ENCODE measurements around the gene ATXN7.

ATXN7 gene

DNA sequence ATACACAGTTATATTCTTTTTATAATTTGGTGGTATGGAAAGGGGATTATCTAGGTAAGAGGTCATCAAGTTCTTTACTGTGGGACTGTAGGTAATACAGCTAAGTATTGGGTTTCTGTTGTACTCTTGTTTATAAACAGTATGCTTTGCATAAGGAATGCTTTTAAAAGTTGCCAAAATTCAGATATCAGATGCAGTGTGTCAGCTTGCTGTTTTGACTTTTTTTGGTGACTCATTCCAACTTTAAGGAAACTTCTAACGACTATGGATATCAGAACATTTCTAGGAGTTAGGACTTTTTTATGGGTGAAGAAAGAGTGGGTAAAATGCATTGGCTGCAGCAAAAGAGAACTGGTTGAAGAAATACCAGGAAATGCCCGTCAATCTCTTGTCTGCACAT lies 45.8 kb downstream of the ATXN7 start:
- H3K9ac ChIP-seq (ENCODE audit: low read depth, low read length): no peak overlapping the region
- H3K4me1 ChIP-seq (ENCODE audit: insufficient read depth, low read length): peaks cover 11% of the 10 kb centered on the region; the same call in 1 of the 2 replicates
- no peaks in the 10 kb centered on the region for H3K36me3 ChIP-seq (ENCODE audit: insufficient read depth, low read depth, low read length)
- H3K27ac ChIP-seq (ENCODE audit: low read length): no peak overlapping the region
- no peaks in the 10 kb centered on the region for H3K9me3 ChIP-seq (ENCODE audit: insufficient read depth, low read depth, low read length)
- no peak overlapping the region for H3K4me3 ChIP-seq (ENCODE audit: low read length)
- H3K27me3 ChIP-seq (ENCODE audit: insufficient read depth, low read length): peaks cover 21% of the 10 kb centered on the region; the same call in 1 of the 2 replicates

DNA sequence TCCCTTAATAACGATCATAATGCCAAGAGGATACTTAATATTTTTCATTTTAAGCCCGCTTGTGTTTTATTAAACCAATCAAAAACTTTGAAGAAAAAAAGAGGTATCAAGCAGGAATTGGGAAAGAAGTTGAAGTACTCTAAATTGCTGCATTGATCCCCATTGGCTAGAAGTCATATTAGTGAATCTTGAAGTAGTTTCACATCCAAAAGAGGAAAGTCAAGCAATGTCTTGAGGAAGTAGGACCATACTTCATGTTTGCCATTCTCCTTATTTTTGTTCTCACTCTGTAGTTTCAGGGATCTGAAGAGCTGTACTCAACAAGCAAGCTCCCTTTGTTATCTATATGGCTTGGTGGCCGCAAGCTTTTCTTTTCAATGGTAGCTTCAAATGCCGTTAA lies 46.3 kb downstream of the ATXN7 start:
- Histone ChIP-seq H3K9me3 (ENCODE audit: insufficient read depth, low read depth, low read length) (no peaks in the 10 kb centered on the region), H3K4me1 (ENCODE audit: insufficient read depth, low read length) (peaks cover 11% of the 10 kb centered on the region; the same call in 1 of the 2 replicates), H3K36me3 (ENCODE audit: insufficient read depth, low read depth, low read length) (no peaks in the 10 kb centered on the region), H3K4me3 (ENCODE audit: low read length) (no peak overlapping the region), H3K27me3 (ENCODE audit: insufficient read depth, low read length) (peaks cover 22% of the 10 kb centered on the region; the same call in 1 of the 2 replicates), H3K9ac (ENCODE audit: low read depth, low read length) (no peak overlapping the region), H3K27ac (ENCODE audit: low read length) (no peak overlapping the region)

DNA sequence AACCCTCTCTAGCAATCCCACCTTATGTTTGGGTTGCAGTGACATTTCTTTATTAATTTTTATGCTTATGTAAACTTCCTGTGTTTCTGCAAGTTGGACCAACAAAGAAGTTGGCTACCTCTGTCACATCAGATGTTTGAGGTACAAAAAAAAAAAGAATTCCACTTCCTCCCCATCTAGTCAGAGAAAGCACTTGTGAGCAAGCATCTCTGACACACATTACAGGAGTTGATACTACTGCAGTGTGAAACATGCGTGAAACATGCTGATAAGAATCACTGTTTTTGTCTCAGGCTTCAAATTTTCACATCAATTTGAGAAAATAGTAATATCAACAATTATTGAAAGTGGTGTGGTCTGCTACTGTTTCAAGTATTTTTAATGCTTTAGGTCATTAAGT lies 47.2 kb downstream of the ATXN7 start:
- peak overlapping the region; percentile 64; the same call in 1 of the 2 replicates for H3K4me3 ChIP-seq (ENCODE audit: low read length)
- peaks cover 11% of the 10 kb centered on the region; the same call in 1 of the 2 replicates for H3K4me1 ChIP-seq (ENCODE audit: insufficient read depth, low read length)
- H3K27ac ChIP-seq (ENCODE audit: low read length): no peak overlapping the region
- H3K9ac ChIP-seq (ENCODE audit: low read depth, low read length): peak overlapping the region; percentile 75; the same call in 1 of the 2 replicates
- peaks cover 5% of the 10 kb centered on the region; the same call in 1 of the 2 replicates for H3K36me3 ChIP-seq (ENCODE audit: insufficient read depth, low read depth, low read length)
- peaks cover 22% of the 10 kb centered on the region; the same call in 1 of the 2 replicates for H3K27me3 ChIP-seq (ENCODE audit: insufficient read depth, low read length)
- no peaks in the 10 kb centered on the region for H3K9me3 ChIP-seq (ENCODE audit: insufficient read depth, low read depth, low read length)

DNA sequence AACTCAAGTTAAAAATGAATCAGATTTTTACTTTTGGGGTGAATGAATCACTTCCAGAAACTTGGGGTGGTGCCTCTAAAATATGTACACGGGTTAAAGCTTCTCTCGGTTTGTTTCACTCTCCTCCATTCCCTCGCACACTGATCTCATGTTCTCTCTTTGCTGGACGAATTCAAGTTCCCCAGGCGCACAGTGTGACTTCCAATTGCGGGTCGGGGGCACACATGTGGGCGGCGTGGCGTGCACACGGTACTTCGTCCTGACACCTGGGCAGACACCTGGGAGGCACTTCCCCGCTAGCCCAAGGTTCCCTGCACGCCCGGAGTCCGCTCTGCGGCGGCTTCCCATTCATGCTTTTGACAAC lies 47.8 kb downstream of the ATXN7 start:
- H3K9ac ChIP-seq (ENCODE audit: low read depth, low read length): peak overlapping the region; percentile 75; the same call in 1 of the 2 replicates

DNA sequence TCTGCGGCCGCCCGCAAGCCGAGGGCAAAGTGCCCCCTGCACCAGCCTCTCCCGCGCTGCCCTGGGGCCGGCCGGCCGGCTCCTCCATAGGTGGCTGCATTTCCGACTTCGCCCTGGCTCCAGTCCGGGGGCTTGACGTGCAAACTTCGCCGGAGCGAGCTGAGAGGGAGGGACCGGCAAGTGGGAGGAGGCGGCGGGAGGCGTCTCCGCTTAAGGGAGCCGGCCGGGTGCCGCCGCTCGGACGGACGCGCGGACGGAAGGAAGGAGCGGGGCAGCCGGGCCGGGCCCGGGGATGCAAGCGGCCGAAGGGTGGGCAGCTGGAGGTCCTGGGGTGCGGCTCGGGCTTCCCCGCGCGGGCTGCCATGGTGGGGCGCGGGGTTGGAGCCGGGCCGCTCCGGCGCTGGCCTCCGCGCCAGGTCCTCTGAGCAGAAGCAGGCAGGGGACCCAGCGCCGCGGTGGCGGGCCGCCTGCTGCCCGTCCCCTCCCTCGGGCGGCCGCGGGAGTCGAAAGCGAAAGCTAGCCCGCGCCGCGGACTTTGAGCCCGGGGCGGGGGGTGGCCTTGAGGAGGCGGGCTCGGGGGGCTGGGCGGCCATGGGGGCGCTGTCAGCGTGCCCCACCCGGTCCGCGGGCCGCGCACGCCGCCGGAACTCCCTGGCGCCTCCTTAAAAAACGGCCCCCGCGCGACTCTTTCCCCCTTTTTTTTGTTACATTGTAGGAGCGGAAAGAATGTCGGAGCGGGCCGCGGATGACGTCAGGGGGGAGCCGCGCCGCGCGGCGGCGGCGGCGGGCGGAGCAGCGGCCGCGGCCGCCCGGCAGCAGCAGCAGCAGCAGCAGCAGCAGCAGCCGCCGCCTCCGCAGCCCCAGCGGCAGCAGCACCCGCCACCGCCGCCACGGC lies 48.5 kb downstream of the ATXN7 start, which contains the start of gene SCAANT1:
TSS of gene SCAANT1 (minus strand) at position 511 of the 895 bp plus-strand sequence.
- Histone ChIP-seq H3K4me3 (ENCODE audit: low read length) (peak within 1 kb of the TSS; percentile 77), H3K9me3 (ENCODE audit: insufficient read depth, low read depth, low read length) (no peaks in the 10 kb centered on the region), H3K9ac (ENCODE audit: low read depth, low read length) (peak within 1 kb of the TSS; percentile 75; the same call in 1 of the 2 replicates), H3K27ac (ENCODE audit: low read length) (no peak within 1 kb of the TSS), H3K27me3 (ENCODE audit: insufficient read depth, low read length) (peaks cover 22% of the 10 kb centered on the region; the same call in 1 of the 2 replicates), H3K36me3 (ENCODE audit: insufficient read depth, low read depth, low read length) (peaks cover 18% of the 10 kb centered on the region), H3K4me1 (ENCODE audit: insufficient read depth, low read length) (peaks cover 11% of the 10 kb centered on the region; the same call in 1 of the 2 replicates)

More for the DNA sequence above, 47.8 kb downstream of the ATXN7 start:
- Histone ChIP-seq H3K9me3 (ENCODE audit: insufficient read depth, low read depth, low read length) (no peaks in the 10 kb centered on the region), H3K36me3 (ENCODE audit: insufficient read depth, low read depth, low read length) (peaks cover 11% of the 10 kb centered on the region; the same call in 1 of the 2 replicates), H3K27ac (ENCODE audit: low read length) (no peak overlapping the region), H3K4me3 (ENCODE audit: low read length) (peak overlapping the region; percentile 64), H3K4me1 (ENCODE audit: insufficient read depth, low read length) (peaks cover 11% of the 10 kb centered on the region; the same call in 1 of the 2 replicates), H3K27me3 (ENCODE audit: insufficient read depth, low read length) (peaks cover 22% of the 10 kb centered on the region; the same call in 1 of the 2 replicates)

DNA sequence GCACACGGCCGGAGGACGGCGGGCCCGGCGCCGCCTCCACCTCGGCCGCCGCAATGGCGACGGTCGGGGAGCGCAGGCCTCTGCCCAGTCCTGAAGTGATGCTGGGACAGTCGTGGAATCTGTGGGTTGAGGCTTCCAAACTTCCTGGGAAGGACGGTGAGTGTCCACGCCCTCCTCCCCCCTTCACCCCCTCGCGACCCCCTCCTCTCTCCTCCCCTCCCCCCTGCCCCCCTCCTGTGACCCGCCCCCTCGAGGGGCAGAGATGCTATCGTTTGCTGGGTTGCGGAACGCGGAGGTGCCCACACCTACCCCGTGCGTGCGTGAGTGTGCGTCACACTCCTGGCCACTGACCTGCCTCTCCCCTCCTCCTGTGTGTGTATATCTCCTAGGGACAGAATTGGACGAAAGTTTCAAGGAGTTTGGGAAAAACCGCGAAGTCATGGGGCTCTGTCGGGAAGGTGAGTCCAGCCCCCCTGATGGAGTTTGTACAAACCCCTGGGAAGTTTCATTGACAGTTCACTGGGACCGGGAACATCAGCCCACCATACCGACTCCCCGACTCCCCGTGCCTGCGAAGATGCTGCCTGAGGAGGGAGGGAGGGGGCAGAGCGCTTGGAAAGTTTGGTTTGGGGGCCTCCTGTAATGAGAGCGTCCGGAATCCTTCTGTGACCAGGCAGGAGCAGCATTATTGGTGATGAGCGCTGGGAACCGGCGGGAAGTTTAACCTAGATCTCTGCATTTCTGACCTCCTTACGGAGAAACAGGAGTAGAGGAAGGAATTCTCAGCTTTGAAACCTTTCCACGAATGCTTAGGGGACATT lies 49.3 kb downstream of the ATXN7 start:
- peaks cover 11% of the 10 kb centered on the region; the same call in 1 of the 2 replicates for H3K4me1 ChIP-seq (ENCODE audit: insufficient read depth, low read length)
- peaks cover 22% of the 10 kb centered on the region; the same call in 1 of the 2 replicates for H3K27me3 ChIP-seq (ENCODE audit: insufficient read depth, low read length)
- no peaks in the 10 kb centered on the region for H3K9me3 ChIP-seq (ENCODE audit: insufficient read depth, low read depth, low read length)
- H3K27ac ChIP-seq (ENCODE audit: low read length): no peak overlapping the region
- H3K9ac ChIP-seq (ENCODE audit: low read depth, low read length): peak overlapping the region; percentile 64; the same call in 1 of the 2 replicates
- H3K36me3 ChIP-seq (ENCODE audit: insufficient read depth, low read depth, low read length): peaks cover 25% of the 10 kb centered on the region
- H3K4me3 ChIP-seq (ENCODE audit: low read length): peak overlapping the region; percentile 77

DNA sequence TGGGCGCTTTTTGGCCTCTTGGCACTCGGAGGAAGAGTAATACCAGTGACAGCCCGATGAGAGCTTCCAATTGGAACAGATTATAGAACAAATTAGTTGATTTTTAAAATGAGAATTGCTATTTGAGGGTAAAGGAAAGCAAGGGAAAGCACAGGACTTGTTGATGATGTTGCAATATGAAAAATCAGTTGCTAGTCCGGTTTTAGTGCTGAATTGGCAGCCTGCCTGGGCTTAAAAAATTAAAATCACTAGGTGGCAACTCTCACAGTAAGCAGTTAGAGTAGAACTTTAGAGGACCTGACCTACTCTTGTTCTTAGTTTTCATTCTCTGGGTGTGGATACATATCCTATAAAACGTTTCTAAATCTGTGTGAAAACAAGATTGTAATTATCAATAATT lies 50.6 kb downstream of the ATXN7 start:
- no peak overlapping the region for H3K27ac ChIP-seq (ENCODE audit: low read length)
- peaks cover 11% of the 10 kb centered on the region; the same call in 1 of the 2 replicates for H3K4me1 ChIP-seq (ENCODE audit: insufficient read depth, low read length)
- peaks cover 22% of the 10 kb centered on the region; the same call in 1 of the 2 replicates for H3K27me3 ChIP-seq (ENCODE audit: insufficient read depth, low read length)
- no peaks in the 10 kb centered on the region for H3K9me3 ChIP-seq (ENCODE audit: insufficient read depth, low read depth, low read length)
- peaks cover 32% of the 10 kb centered on the region for H3K36me3 ChIP-seq (ENCODE audit: insufficient read depth, low read depth, low read length)
- no peak overlapping the region for H3K4me3 ChIP-seq (ENCODE audit: low read length)
- no peak overlapping the region for H3K9ac ChIP-seq (ENCODE audit: low read depth, low read length)

DNA sequence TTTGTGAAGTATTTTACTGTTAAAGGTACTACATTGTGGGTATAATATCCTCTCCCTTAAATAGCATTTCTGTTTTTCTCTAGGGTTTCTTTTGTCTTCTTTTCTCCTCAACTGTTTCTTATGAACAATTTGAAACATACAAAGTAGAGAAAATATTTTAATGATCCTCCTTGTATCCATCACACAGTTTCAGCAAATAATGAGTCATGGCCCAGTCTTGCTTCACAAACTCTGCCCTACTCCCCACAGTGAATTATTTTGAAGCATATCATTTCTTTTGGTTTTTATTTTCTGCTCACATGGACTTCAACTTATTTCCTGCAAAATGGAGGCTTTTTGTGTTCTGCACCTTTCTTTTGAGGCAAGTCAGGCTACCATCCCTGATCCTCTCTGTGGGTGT lies 54.7 kb downstream of the ATXN7 start:
- H3K4me1 ChIP-seq (ENCODE audit: insufficient read depth, low read length): peaks cover 4% of the 10 kb centered on the region; the same call in 1 of the 2 replicates

DNA sequence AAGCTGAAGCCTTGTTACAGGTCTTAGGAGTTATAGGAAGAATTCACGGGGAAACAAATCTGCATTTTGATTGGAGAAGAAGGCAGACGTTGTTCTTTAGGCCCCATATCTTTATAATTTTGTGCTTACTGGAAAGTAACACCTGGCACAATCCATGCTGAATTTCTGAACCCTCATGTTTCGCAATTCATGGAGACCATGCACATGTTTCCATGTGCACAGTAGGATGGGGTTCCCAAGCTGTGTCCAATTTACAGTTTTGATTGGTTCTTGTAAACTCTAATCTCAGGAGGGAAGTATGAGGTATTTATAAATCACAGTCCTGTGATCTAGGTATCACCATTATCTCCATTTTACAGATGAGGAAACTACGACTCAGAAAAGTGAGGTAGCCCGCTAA lies 56.3 kb downstream of the ATXN7 start:
- no peaks in the 10 kb centered on the region for H3K27me3 ChIP-seq (ENCODE audit: insufficient read depth, low read length)
- no peak overlapping the region for H3K27ac ChIP-seq (ENCODE audit: low read length)
- H3K9me3 ChIP-seq (ENCODE audit: insufficient read depth, low read depth, low read length): peaks cover 7% of the 10 kb centered on the region
- peaks cover 48% of the 10 kb centered on the region for H3K36me3 ChIP-seq (ENCODE audit: insufficient read depth, low read depth, low read length)
- H3K9ac ChIP-seq (ENCODE audit: low read depth, low read length): no peak overlapping the region
- no peaks in the 10 kb centered on the region for H3K4me1 ChIP-seq (ENCODE audit: insufficient read depth, low read length)
- no peak overlapping the region for H3K4me3 ChIP-seq (ENCODE audit: low read length)

More for the DNA sequence above, 54.7 kb downstream of the ATXN7 start:
- Histone ChIP-seq H3K9me3 (ENCODE audit: insufficient read depth, low read depth, low read length) (no peaks in the 10 kb centered on the region), H3K27me3 (ENCODE audit: insufficient read depth, low read length) (peaks cover 12% of the 10 kb centered on the region; the same call in 1 of the 2 replicates), H3K9ac (ENCODE audit: low read depth, low read length) (no peak overlapping the region), H3K4me3 (ENCODE audit: low read length) (no peak overlapping the region), H3K36me3 (ENCODE audit: insufficient read depth, low read depth, low read length) (peaks cover 43% of the 10 kb centered on the region), H3K27ac (ENCODE audit: low read length) (no peak overlapping the region)

DNA sequence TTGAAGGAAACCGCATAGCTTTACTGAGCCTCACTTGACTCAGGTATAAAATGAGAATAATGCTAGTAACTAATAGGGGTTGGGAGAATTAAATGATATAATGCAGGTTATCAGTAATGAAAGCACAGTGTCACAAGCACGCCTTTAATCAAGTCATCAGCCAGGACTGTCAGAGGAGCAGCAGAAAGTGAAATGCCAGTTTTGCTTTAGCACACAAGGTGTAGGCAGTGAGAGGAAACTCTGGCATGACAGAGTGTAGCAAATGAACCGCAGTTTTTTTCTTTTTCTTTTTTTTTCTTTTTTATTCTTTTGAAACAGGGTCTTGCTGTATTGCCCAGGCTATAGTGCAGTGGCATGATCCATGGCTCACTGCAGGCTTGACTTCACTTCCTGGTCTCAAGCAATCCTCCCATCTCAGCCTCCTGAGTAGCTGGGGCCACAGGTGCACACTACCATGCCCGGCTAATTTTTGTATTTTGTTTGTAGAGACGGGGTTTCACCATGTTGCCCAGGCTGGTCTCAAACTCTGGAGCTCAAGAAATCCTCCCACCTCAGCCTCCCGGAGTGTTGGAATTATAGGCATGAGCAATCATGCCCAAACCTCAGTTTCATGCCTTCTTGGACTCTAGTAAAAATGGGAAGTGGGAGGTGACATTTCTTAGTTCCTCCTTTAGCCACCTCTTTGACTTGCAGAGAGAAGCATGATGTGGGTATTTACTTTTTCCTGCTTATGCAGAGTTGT lies 58.2 kb downstream of the ATXN7 start:
- H3K4me1 ChIP-seq (ENCODE audit: insufficient read depth, low read length): no peaks in the 10 kb centered on the region
- H3K27me3 ChIP-seq (ENCODE audit: insufficient read depth, low read length): no peaks in the 10 kb centered on the region
- no peak overlapping the region for H3K27ac ChIP-seq (ENCODE audit: low read length)
- peaks cover 50% of the 10 kb centered on the region for H3K36me3 ChIP-seq (ENCODE audit: insufficient read depth, low read depth, low read length)
- H3K9me3 ChIP-seq (ENCODE audit: insufficient read depth, low read depth, low read length): peaks cover 14% of the 10 kb centered on the region
- H3K4me3 ChIP-seq (ENCODE audit: low read length): no peak overlapping the region
- H3K9ac ChIP-seq (ENCODE audit: low read depth, low read length): no peak overlapping the region

All from iPS-20b (cell line).